GM19043 (cell line): Measurements from ENCODE around the gene FFAR3.
"Not testable (repeated sequence)": the region's sequence is repeated elsewhere in the genome, so short reads cannot be mapped to it uniquely, and the experiment has no call there.

Experiments used
- ATAC-seq: cut with Tn5 transposase; IDR thresholded peaks from one replicate; pipeline ENCODE4 v1.9.1; 2021; ENCODE audit warnings: low read depth; ENCODE audit not compliant: unreplicated experiment

FFAR3 gene

DNA sequence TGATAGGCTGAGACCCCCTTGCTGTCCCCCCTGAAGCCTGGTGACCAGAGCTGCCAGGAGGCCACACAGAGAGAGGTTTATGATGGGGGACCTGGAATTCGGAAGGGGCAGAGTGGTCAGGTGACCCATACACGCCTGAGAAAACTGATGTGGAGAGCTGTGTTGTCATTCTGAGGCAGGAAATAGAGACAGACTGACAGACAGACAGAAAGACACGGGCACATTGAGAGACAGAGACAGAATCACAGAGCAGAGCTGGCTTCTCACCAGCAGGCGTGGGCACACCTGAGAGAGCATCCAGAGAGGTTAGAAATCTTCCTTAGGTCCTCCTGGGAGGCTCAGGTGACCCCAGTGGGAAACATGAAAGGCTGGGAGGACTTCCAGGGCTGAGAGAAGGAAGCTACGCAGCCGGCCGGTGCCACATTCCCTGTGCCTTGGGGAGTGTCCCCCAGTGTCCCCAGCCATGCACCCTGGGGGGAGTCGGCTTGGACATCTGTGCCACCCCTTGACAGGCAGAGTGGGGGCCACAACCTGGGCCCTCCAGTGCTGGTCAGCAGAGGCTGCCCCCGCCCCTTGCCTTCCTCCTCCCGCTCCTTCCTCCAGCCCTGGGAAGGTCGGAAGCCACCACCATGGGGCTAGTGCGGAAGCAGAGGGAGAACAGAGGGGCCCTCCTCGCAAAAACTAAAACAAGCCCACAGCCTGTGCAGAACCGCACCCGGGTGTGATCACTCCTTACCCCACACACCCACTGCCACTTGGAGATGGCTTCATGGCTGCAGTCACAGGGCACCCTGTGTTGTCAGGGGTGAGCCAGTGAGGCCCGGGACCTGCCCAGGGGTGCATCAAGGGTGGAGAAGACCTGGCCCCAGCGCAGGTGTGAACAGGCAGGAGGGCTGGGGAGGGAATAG, 8.4 kb upstream of the FFAR3 start:
- ATAC-seq = no peak

DNA sequence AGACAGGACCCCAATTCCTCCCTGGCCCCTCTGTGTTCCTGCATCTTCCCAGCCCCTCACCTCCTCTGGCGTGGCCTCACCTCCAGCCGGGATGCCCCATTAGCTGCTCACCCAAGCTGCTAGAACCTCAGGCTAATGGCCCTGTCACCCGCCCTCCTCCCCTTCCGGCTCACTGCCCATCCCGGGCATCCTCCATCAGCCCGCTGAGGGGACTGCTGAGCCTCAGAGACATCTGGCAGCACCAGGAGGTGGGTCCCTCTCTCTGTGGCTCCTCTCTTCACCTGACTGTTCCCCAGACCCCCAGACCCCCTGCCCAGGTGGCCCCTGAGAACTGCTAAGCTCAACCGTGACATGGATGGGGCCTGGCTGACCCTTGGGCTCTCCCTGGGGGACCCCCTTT, 7.7 kb upstream of the FFAR3 start:
- ATAC-seq = no peak

DNA sequence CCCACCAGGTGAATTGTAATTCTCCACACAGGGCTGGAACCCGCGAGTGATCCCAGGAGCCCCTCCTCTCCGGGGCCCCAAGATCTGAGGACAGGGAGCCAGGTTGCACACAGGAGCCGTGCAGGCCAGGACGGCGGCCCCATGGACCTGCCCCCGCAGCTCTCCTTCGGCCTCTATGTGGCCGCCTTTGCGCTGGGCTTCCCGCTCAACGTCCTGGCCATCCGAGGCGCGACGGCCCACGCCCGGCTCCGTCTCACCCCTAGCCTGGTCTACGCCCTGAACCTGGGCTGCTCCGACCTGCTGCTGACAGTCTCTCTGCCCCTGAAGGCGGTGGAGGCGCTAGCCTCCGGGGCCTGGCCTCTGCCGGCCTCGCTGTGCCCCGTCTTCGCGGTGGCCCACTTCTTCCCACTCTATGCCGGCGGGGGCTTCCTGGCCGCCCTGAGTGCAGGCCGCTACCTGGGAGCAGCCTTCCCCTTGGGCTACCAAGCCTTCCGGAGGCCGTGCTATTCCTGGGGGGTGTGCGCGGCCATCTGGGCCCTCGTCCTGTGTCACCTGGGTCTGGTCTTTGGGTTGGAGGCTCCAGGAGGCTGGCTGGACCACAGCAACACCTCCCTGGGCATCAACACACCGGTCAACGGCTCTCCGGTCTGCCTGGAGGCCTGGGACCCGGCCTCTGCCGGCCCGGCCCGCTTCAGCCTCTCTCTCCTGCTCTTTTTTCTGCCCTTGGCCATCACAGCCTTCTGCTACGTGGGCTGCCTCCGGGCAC, 6.7 kb upstream of the FFAR3 start:
- ATAC-seq = no peak

DNA sequence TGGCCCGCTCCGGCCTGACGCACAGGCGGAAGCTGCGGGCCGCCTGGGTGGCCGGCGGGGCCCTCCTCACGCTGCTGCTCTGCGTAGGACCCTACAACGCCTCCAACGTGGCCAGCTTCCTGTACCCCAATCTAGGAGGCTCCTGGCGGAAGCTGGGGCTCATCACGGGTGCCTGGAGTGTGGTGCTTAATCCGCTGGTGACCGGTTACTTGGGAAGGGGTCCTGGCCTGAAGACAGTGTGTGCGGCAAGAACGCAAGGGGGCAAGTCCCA, 6.1 kb upstream of the FFAR3 start:
- no peak for ATAC-seq

DNA sequence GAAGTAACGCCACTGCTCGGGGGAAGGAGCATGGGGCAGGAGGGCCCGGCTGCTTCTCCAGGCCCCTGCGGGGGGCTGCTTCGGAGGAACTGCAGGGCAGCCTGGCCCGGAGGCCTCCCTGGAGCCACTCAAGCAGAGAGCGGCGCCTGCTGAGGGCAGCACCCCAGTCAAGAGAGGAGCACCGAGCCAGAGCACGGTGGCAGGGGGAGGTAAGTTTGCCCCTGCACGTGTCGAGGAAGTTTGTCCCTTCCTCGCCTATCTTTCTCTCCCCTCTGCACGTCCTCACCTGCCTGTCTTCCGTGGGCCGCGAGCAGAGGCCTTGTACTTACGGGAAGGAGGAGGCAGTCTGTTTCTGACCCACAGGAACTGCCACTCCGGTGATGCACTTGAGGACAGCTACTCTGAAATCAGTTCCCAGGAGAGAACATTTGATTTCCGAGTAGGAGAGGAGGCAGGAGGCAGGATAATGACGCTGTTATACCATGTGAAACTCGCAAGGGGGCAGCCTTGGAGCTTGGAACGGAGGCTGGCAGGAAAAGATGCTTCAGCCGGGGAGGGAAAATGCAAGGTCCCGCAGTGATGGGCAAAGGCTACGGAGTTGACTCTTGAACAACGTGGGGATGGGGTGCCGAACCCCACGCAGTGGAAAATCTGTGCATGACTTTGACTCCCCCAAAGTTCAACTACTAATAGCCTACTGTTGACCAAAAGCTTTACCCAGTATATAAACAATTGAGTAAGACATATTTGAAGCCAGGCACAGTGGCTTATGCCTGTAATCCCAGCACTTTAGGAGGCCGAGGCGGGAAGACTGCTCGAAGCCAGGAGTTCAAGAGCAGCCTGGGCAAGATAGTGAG, 5.6 kb upstream of the FFAR3 start:
- ATAC-seq = no peak

DNA sequence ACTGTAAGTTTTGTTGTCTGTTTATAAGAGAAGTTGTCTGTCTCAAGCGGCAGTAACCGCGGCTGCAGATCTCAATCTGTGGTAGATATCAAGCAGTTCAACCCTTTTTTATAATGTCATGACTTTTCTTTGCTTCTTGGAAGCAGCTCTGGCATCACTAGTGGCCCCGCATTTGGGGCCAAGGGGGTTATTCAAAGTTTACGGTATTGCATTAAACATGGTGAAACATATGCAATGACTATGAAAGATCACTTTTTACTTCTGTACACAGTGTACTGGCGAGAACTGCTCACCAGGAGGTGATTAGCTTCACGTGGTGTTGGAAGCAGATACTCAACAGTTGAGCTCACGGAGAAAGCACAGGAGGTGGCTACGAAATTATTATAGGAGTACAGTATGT, 4.6 kb upstream of the FFAR3 start:
- no peak for ATAC-seq

- ATAC-seq = no peak
Observed at GRCh38 chr19:35354898-35355297, 3.4 kb upstream of the FFAR3 start.

GRCh38 chr19:35355791-35356460, 2.3 kb upstream of the FFAR3 start:
- ATAC-seq = no peak

GRCh38 chr19:35358834-35359233, 574 bp downstream of the FFAR3 start:
- not testable (repeated sequence) for ATAC-seq

DNA sequence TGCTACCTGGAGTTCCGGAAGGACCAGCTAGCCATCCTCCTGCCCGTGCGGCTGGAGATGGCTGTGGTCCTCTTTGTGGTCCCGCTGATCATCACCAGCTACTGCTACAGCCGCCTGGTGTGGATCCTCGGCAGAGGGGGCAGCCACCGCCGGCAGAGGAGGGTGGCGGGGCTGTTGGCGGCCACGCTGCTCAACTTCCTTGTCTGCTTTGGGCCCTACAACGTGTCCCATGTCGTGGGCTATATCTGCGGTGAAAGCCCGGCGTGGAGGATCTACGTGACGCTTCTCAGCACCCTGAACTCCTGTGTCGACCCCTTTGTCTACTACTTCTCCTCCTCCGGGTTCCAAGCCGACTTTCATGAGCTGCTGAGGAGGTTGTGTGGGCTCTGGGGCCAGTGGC, 1.1 kb downstream of the FFAR3 start:
- not testable (repeated sequence) for ATAC-seq

- not testable (repeated sequence) for ATAC-seq
Observed at GRCh38 chr19:35360081-35360480, 1.8 kb downstream of the FFAR3 start.

DNA sequence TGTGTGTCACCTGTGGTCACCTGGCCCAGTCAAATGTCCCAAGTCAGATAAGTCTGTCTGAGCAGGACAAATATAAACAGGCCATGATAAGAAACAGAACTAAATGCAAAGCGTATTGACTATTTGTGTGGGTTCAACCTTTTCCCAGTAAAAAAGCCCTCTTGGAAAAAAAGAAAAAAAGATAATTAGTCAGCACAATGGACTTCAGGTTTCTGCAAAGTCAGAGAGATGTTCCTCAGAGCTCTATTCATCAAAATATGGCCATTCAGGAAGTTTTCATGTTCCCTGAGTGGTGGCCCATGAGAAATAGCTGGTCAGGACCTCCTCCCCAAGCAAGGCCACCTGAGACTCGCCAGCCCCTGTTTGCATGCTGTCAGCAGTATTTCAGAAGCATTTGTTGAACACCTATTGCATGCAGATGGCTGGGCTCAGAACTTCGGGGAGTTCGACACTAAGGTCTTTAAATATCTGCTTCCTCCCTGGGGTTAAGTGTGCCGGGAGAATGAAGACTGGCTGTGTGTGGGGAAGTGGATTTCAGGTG, 2.7 kb downstream of the FFAR3 start:
- ATAC-seq = no peak

- no peak for ATAC-seq
Observed at GRCh38 chr19:35362261-35363000, 4.2 kb downstream of the FFAR3 start.

- ATAC-seq = no peak
Observed at GRCh38 chr19:35363001-35363590, 4.8 kb downstream of the FFAR3 start.

DNA sequence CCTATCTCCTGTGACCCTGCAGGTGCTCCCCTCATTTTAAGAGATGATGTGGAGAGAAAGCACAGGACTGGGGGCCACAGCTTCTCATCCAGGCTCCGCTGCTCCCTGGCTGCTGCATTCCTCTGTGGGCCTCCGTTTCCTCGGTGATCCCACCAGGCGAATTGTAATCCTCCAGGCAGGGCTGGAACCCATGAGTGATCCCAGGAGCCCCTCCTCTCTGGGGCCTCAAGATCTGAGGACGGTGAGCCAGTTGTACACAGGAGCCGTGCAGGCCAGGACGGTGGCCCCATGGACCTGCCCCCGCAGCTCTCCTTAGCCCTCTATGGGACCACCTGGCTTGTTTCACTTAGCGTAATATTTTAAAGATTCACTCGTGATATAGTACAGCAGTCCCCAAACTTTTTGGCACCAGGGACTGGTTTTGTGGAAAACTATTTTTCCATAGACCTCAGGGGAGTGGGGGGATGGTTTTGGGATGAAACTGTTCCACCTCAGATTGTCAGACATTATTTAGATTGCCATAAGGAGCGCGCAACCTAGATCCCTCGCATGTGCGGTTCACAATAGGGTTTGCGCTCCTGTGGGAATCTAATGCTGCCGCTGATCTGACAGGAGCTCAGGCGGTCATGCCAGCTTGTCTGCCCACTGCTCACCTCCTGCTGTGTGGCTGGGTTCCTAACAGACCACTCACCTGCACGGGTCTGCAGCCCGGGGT, 5.6 kb downstream of the FFAR3 start:
- ATAC-seq = no peak

GRCh38 chr19:35365303-35365702, 7.0 kb downstream of the FFAR3 start:
- no peak for ATAC-seq

DNA sequence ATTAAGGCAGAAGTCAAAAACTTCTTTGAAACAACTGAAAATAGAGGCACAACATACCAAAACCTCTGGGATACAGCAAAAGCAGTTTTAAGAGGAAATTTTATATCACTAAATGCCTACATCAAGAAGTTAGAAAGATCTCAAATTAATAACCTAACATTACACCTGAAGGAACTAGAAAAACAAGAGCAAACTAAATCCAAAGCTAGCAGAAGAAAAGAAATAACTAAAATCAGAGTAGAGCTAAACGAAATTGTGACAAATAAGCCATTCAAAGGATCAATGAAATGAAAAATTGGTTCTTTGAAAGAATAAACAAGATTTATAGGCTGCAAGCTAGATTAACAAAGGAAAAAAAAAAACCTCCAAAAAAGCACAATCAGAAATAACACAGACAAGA, 10.1 kb downstream of the FFAR3 start:
- ATAC-seq = no peak

DNA sequence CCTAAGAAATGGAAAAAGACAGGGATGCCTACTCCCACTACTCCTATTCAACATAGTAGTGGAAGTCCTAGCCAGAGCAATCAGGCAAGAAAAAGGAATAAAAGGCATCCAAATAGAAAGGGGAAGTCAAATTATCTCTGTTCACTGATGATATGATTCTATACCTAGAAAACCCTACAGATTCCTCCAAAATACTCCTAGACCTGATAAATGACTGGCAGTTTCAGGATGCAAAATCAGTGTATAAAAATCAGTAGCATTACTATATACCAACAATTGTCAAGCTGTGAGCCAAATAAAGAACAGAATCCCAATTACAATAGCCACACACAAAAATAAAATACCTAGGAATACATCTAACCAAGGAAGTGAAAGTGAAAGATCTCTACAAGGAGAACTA, 11.3 kb downstream of the FFAR3 start:
- no peak for ATAC-seq

GRCh38 chr19:35370722-35371121, 12.5 kb downstream of the FFAR3 start, which contains the start of gene GPR42:
GPR42 (plus strand) TSS chr19:35371068; CDS start chr19:35371360, 292 bp downstream.
- ATAC-seq = no peak
